GM12878 (cell line): ENCODE data around the gene LRP1B. TPM values are rescaled to one million over a fixed set of nuclear protein-coding genes. Genes with fewer than 3 reads are reported as not detected.

Experiments used
- ATAC-seq: fragments of 200-7000 bp; cut with Tn5 transposase; 3 replicates; pipeline ENCODE4 v1.9.1; 2020; ENCODE audit warnings: mild to moderate bottlenecking, moderate library complexity
- BruUV-seq: library from RNA; stranded (reverse); fragments of 400-500 nt; replicated peaks from 2 replicates; lab custom pipeline; 2021; lab: Mats Ljungman, UMichigan
- CTCF ChIA-PET: fragments of 300-600 bp; sonication (Branson Sonifier 250); formaldehyde crosslinking; extraction: SDS; loops from one replicate; lab custom pipeline; 2021; ENCODE audit warnings: inconsistent platforms; lab: Yijun Ruan, JAX
- POLR2A ChIA-PET: fragments of 350-600 bp; formaldehyde crosslinking; extraction: SDS; loops from one replicate; lab custom pipeline; 2021; ENCODE audit warnings: inconsistent platforms; lab: Charles Lee
- RAD21 ChIA-PET: fragments of 300-600 bp; sonication (Branson Sonifier 250); formaldehyde crosslinking; loops from one replicate; lab custom pipeline; 2023; ENCODE audit warnings: antibody characterized with exemption; ENCODE audit not compliant: unreplicated experiment; lab: Charles Lee
- SMC1A ChIA-PET: fragments of 300-600 bp; sonication (Branson Sonifier 250); formaldehyde crosslinking; loops from one replicate; lab custom pipeline; 2023; ENCODE audit not compliant: unreplicated experiment, uncharacterized antibody; lab: Charles Lee
- DNase-seq: peaks from one replicate; pipeline ENCODE4 v3.0.0-alpha.2; 2011; ENCODE audit warnings: low read depth, low spot score
- FAIRE-seq: peaks from 3 replicates; lab custom pipeline; 2011; peaks lifted over from hg19 to GRCh38; lab: Jason Lieb, UNC
- H2AFZ ChIP-seq: 2 replicates; pipeline ENCODE4 v1.6.0; 2011; ENCODE audit warnings: low read depth, low read length, control low read depth; ENCODE audit not compliant: control insufficient read depth
- H3K27ac ChIP-seq: 2 replicates; pipeline ENCODE4 v1.5.1; 2011; ENCODE audit warnings: control low read depth; ENCODE audit not compliant: control insufficient read depth, insufficient read depth
- H3K27me3 ChIP-seq, 2 experiments: replicated peaks in 1 of 2; 2 replicates each; pipeline versions ENCODE4 v1.6.0 to v1.6.1; 2011; ENCODE audit warnings: low read length in 1 of 2; ENCODE audit not compliant: control insufficient read depth in 2 of 2, insufficient read depth in 2 of 2
- H3K36me3 ChIP-seq, 2 experiments: 2 replicates each; pipeline ENCODE4 v1.5.1; 2011; ENCODE audit warnings: low read length in 1 of 2; ENCODE audit not compliant: control insufficient read depth in 2 of 2, insufficient read depth in 2 of 2
- H3K4me1 ChIP-seq: 2 replicates; pipeline ENCODE4 v1.6.1; 2011; ENCODE audit warnings: mild to moderate bottlenecking, low read length, moderate library complexity, mixed read lengths; ENCODE audit not compliant: control insufficient read depth, insufficient read depth
- H3K4me2 ChIP-seq: 2 replicates; pipeline ENCODE4 v1.6.0; 2011; ENCODE audit warnings: control low read depth; ENCODE audit not compliant: control insufficient read depth, insufficient read depth
- H3K4me3 ChIP-seq: fragments of 200-600 bp; sonication (generic); 2 replicates; pipeline ENCODE4 v1.5.1; 2016
- H3K79me2 ChIP-seq: 2 replicates; pipeline ENCODE4 v1.6.0; 2011; ENCODE audit warnings: low read length; ENCODE audit not compliant: control insufficient read depth, insufficient read depth
- H3K9ac ChIP-seq: 2 replicates; pipeline ENCODE4 v1.8.0; 2011; ENCODE audit warnings: low read length, control low read depth, mixed read lengths; ENCODE audit not compliant: control insufficient read depth, insufficient read depth
- H3K9me3 ChIP-seq: replicated peaks from 3 replicates; pipeline ENCODE4 v1.5.1; 2011; ENCODE audit warnings: mild to moderate bottlenecking, low read length; ENCODE audit not compliant: control insufficient read depth, insufficient read depth
- H4K20me1 ChIP-seq: 2 replicates; pipeline ENCODE4 v1.6.0; 2011; ENCODE audit not compliant: control insufficient read depth, insufficient read depth
- ATF7 ChIP-seq: fragments of 450-650 bp; IDR thresholded peaks from 2 replicates; pipeline ENCODE4 v1.6.1; 2016; ENCODE audit warnings: low read depth, mild to moderate bottlenecking
- CREB1 ChIP-seq: IDR thresholded peaks from 2 replicates; pipeline ENCODE4 v1.6.1; 2012; ENCODE audit warnings: low read depth, mild to moderate bottlenecking, inconsistent platforms
- ESRRA ChIP-seq: IDR thresholded peaks from 2 replicates; pipeline ENCODE4 v1.6.1; 2012; ENCODE audit warnings: mild to moderate bottlenecking, low read length, improper control_type of control experiment
- EZH2 ChIP-seq: IDR thresholded peaks from 2 replicates; pipeline ENCODE4 v1.6.1; 2012; ENCODE audit warnings: low read depth, mild to moderate bottlenecking, control low read depth, inconsistent platforms, low read length, borderline replicate concordance; ENCODE audit not compliant: control insufficient read depth
- JUND ChIP-seq: IDR thresholded peaks from 2 replicates; pipeline ENCODE4 v1.6.1; 2012; ENCODE audit warnings: low read depth, mild to moderate bottlenecking, low read length, improper control_type of control experiment, moderate library complexity
- KLF5 ChIP-seq: fragments of 450-650 bp; IDR thresholded peaks from 2 replicates; pipeline ENCODE4 v1.6.1; 2014; ENCODE audit warnings: mild to moderate bottlenecking; ENCODE audit not compliant: partially characterized antibody
- MEF2A ChIP-seq: IDR thresholded peaks from 2 replicates; pipeline ENCODE4 v1.6.1; 2011; ENCODE audit warnings: low read depth, mild to moderate bottlenecking, low read length, moderate library complexity; ENCODE audit not compliant: insufficient read depth
- REST ChIP-seq: IDR thresholded peaks from 2 replicates; pipeline ENCODE4 v1.6.1; 2012; ENCODE audit warnings: mild to moderate bottlenecking, low read depth, low read length
- SMAD5 ChIP-seq: IDR thresholded peaks from 2 replicates; pipeline ENCODE4 v1.6.1; 2016; ENCODE audit warnings: antibody characterized with exemption, low read depth
- SMARCA5 ChIP-seq: fragments of 450-650 bp; IDR thresholded peaks from 2 replicates; pipeline ENCODE4 v1.6.1; 2017; ENCODE audit warnings: mild to moderate bottlenecking
- SREBF1 ChIP-seq: IDR thresholded peaks from 2 replicates; pipeline ENCODE4 v1.6.1; 2012; ENCODE audit warnings: mild to moderate bottlenecking, low read length
- TBL1XR1 ChIP-seq: IDR thresholded peaks from 2 replicates; pipeline ENCODE4 v1.6.1; 2012; ENCODE audit warnings: low read depth, low read length, improper control_type of control experiment
- TCF3 ChIP-seq: IDR thresholded peaks from 2 replicates; pipeline ENCODE4 v1.6.1; 2012; ENCODE audit warnings: low read depth, mild to moderate bottlenecking, low read length, borderline replicate concordance; ENCODE audit not compliant: insufficient read depth
- YBX1 ChIP-seq: fragments of 450-650 bp; IDR thresholded peaks from 2 replicates; pipeline ENCODE4 v1.6.1; 2016; ENCODE audit warnings: antibody characterized with exemption
- ZNF207 ChIP-seq: fragments of 450-650 bp; IDR thresholded peaks from 2 replicates; pipeline ENCODE4 v1.6.1; 2014; ENCODE audit warnings: antibody characterized with exemption, mild to moderate bottlenecking, borderline replicate concordance
- WGBS: methylation state at CpG from one replicate; pipeline ENCODE4 v1.1.6; 2016; ENCODE audit warnings: low lambda C conversion rate; ENCODE audit not compliant: insufficient replicate concordance, insufficient coverage; ENCODE audit errors: missing lambda C conversion rate; 5-methylcytosine and 5-hydroxymethylcytosine counted together
- in situ Hi-C: fragments of 300-500 bp; cut with MboI; formaldehyde crosslinking; loops from 9 replicates; pipeline ENCODE4 v1.14.3; 2018; ENCODE audit warnings: mixed read lengths
- intact Hi-C: fragments of 100-400 bp; cut with micrococcal nuclease; formaldehyde crosslinking; loops from one replicate; pipeline ENCODE4 v1.14.2; 2022; ENCODE audit not compliant: unreplicated experiment
- polyA plus RNA-seq, 11 experiments: library from polyadenylated mRNA; depleted of rRNA in 4 of 11; unstranded in 6 of 11; stranded (reverse) in 5 of 11; fragments of >200 nt; fragmentation: Nextera tagmentation in 4 of 11; fragmentation: Illumina TruSeq in 1 of 11; extraction: Ambion mirVana in 4 of 11; extraction: Trizol in 1 of 11; gene quantifications; 1 replicate in 1 of 11; 2 replicates in 10 of 11; pipeline versions ENCODE4 v1.2.1 to v1.2.3, GENCODE V29; 2011 to 2016; ENCODE audit warnings: inconsistent platforms in 2 of 11, missing spikeins in 2 of 11, low read depth in 1 of 11
- total RNA-seq, 4 experiments: library from RNA; depleted of rRNA in 3 of 4; stranded (reverse); fragments of >200 nt in 3 of 4; fragmentation: Illumina TruSeq in 1 of 4; extraction: Trizol in 1 of 4; gene quantifications; 2 replicates each; pipeline versions ENCODE4 v1.2.1 to v1.2.3, GENCODE V29; 2013 to 2021
- TF ChIP-seq, protein P1 (sequence below): IDR thresholded peaks from 2 replicates; pipeline ENCODE4 v1.6.1; 2011; ENCODE audit warnings: low read depth, mild to moderate bottlenecking, low read length, moderate library complexity, borderline replicate concordance; ENCODE audit errors: extremely low read depth
- TF ChIP-seq, protein P2 (sequence below): IDR thresholded peaks from 2 replicates; pipeline ENCODE4 v1.6.1; 2012; ENCODE audit warnings: low read depth, low read length, improper control_type of control experiment

Gene LRP1B
- total and polyA plus RNA-seq, 10 of the 15 experiments (the other 5 are each of a cell fraction or from before 2014, with no cell fraction given), result under 0.01 to 0.06 (median 0.03) TPM; not detected in 5

DNA sequence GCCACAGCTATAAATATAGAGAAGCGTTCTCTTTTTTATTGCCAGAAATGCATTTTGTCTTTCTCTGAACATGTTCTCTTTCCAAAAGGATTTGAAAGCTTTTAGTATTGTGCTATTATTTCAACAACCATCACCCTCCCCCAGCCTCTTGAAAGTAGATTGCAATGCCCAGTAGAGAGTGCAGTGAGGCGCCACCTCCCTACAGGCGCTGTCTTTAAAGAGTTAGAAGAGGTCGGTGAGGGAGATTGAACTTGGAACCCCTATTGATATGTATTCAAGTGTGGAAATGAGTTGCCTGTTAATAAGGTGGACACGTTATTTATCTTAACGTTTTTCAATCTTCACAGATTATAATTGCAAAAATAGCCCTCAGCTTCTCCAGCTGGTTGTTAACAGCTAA is 360.3 kb downstream of the LRP1B start:
- RAD21 ChIA-PET, result no interaction called here
- Histone ChIP-seq H3K27me3 (0 out of 4 replicates have a peak, but pooled peaks cover 0 to 2% of the 10 kb centered on the region in 2 experiments), H3K79me2 (no peaks in the 10 kb centered on the region), H3K36me3 (no peaks in the 10 kb centered on the region), H3K4me2 (no peak overlapping the region), H2AFZ (no peak overlapping the region), H3K4me3 (no peak overlapping the region), H3K4me1 (no peaks in the 10 kb centered on the region), H3K9me3 (no peaks in the 10 kb centered on the region), H4K20me1 (no peaks in the 10 kb centered on the region), H3K27ac (no peak overlapping the region), H3K9ac (no peak overlapping the region)
- in situ Hi-C loops (no loop called here), intact Hi-C loops (no loop called here)
- BruUV-seq, result no TSS peak
- CTCF ChIA-PET, result no interaction called here
- SMC1A ChIA-PET, result no interaction called here
- POLR2A ChIA-PET, result no interaction called here
- 14% methylated on average over 6 of the region's 6 CpGs for WGBS
- DNase-seq (no peak), ATAC-seq (no peak), FAIRE-seq (no peak)
- TF ChIP-seq JUND (no peak), REST (no peak), ZNF207 (no peak), MEF2A (no peak), KLF5 (no peak), EZH2 (no peak), SREBF1 (no peak), ESRRA (no peak), SMAD5 (no peak), YBX1 (no peak), TBL1XR1 (no peak), ATF7 (no peak), SMARCA5 (no peak), TCF3 (no peak), CREB1 (no peak)
- TF ChIP-seq, protein P1, sequence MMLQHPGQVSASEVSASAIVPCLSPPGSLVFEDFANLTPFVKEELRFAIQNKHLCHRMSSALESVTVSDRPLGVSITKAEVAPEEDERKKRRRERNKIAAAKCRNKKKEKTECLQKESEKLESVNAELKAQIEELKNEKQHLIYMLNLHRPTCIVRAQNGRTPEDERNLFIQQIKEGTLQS, result no peak
- TF ChIP-seq, protein P2, sequence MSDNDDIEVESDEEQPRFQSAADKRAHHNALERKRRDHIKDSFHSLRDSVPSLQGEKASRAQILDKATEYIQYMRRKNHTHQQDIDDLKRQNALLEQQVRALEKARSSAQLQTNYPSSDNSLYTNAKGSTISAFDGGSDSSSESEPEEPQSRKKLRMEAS, result no peak
